Measurements from ENCODE around the gene PARD3B.

PARD3B gene

GRCh38 chr2:205364261-205364660 lies 819.0 kb downstream of the PARD3B start:
- TF ChIP-seq, protein P1, sequence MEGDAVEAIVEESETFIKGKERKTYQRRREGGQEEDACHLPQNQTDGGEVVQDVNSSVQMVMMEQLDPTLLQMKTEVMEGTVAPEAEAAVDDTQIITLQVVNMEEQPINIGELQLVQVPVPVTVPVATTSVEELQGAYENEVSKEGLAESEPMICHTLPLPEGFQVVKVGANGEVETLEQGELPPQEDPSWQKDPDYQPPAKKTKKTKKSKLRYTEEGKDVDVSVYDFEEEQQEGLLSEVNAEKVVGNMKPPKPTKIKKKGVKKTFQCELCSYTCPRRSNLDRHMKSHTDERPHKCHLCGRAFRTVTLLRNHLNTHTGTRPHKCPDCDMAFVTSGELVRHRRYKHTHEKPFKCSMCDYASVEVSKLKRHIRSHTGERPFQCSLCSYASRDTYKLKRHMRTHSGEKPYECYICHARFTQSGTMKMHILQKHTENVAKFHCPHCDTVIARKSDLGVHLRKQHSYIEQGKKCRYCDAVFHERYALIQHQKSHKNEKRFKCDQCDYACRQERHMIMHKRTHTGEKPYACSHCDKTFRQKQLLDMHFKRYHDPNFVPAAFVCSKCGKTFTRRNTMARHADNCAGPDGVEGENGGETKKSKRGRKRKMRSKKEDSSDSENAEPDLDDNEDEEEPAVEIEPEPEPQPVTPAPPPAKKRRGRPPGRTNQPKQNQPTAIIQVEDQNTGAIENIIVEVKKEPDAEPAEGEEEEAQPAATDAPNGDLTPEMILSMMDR (IDR thresholded peaks at IDR 0.05; ENCODE audit: unreplicated experiment in 3 of 3), result no peak
- peaks cover 41% of the 10 kb centered on the region for H3K4me1 Mint-ChIP-seq
- H3K9me3 Mint-ChIP-seq, result no peaks in the 10 kb centered on the region
- H3K27me3 Mint-ChIP-seq (ENCODE audit: low read depth), result no peaks in the 10 kb centered on the region
- H3K27ac Mint-ChIP-seq, result no peak overlapping the region
- H3K4me3 Mint-ChIP-seq, result no peak overlapping the region
- no peaks in the 10 kb centered on the region for H3K36me3 Mint-ChIP-seq (ENCODE audit: low read depth)

DNA sequence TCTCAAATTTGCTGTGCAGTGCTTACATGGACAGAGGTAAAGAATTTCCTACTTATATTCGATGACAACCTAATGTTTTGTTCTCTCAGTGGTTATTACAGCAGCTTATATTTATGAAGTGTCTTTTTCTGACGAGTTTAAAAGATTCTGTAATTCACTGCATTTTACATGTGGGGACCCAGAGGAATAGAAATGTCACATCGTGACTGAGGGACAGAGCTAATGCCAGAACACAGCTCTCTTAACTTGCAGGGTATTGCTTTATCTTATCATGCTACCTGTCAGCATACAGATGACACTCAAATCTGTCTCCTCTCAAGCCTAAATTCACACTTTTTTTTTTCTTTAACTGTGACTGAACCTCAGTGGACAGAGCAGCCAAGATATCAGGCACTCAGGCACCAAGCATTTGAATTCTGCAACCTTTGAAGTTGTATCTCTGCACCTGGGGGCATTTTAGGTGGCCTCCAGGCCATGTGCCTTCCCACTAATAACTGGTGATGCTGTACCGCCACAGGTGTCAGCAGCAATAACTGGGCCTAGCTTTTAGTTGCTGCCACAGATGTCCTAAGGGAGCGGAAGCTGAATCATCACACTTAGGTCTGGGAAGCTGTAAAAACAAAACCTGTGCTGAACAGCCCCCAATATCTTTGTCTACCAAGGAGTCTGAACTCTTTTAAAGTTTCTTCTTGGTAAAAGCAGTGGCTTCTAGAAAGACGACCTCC lies 821.2 kb downstream of the PARD3B start:
- no peak overlapping the region for H3K27ac Mint-ChIP-seq
- no peaks in the 10 kb centered on the region for H3K36me3 Mint-ChIP-seq (ENCODE audit: low read depth)
- H3K27me3 Mint-ChIP-seq (ENCODE audit: low read depth), result no peaks in the 10 kb centered on the region
- peaks cover 3% of the 10 kb centered on the region for H3K9me3 Mint-ChIP-seq
- no peak overlapping the region for H3K4me3 Mint-ChIP-seq
- TF ChIP-seq, protein P1 (IDR thresholded peaks at IDR 0.05; ENCODE audit: unreplicated experiment in 3 of 3), result no peak
- H3K4me1 Mint-ChIP-seq, result peaks cover 37% of the 10 kb centered on the region

DNA sequence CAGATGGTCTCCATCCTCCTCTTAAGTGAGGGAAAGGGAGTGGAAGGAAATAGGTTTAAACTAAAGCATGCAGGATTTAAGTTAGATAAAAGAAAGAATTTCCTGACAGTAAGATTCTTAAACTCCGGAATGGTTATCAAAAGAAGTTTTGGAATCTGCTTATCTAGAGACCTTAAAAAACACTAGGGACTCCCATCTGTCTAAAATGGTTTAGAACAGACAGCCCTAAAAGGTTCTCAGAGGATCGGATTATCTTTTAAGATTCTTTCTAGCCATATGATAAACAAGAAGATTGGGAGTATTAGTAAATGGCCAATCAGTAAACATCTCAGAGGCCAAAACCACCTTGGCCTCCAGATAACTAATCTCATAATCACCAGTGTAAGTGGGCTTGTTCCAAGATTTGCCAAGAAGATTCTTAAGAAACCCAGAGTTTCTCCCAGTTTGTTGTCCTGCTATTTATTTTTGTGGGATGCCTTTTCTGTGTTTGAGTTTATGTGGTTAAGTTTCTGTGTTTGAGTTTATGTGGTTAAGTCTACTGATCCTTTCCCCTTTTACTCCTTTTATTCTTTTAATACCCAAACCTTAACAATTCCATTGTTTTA lies 822.2 kb downstream of the PARD3B start:
- H3K27ac Mint-ChIP-seq, result no peak overlapping the region
- TF ChIP-seq, protein P1 (IDR thresholded peaks at IDR 0.05; ENCODE audit: unreplicated experiment in 3 of 3), result no peak
- H3K9me3 Mint-ChIP-seq, result peaks cover 6% of the 10 kb centered on the region
- H3K27me3 Mint-ChIP-seq (ENCODE audit: low read depth), result no peaks in the 10 kb centered on the region
- peaks cover 32% of the 10 kb centered on the region for H3K4me1 Mint-ChIP-seq
- H3K4me3 Mint-ChIP-seq, result no peak overlapping the region
- H3K36me3 Mint-ChIP-seq (ENCODE audit: low read depth), result no peaks in the 10 kb centered on the region

DNA sequence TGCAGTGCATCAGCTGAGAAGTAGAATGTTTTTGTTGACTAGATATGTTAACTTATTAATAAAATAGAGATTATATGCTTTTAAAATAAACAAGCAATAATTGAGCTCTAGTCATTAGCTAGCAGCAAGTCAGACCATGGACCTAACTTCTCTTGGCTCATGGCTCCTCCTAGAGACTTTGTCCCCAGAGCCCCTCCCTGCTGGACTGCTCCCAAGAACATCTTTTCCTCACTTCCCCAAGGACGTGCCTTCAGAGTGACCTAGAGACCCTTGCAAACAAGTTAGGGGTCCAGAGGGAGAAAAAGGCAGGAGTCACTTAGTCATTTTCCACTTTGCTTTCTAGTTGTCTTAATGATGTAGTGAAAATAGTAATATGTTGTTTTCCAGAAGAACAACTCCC lies 824.5 kb downstream of the PARD3B start:
- no peak overlapping the region for H3K4me3 Mint-ChIP-seq
- H3K36me3 Mint-ChIP-seq (ENCODE audit: low read depth), result no peaks in the 10 kb centered on the region
- H3K27ac Mint-ChIP-seq, result no peak overlapping the region
- H3K9me3 Mint-ChIP-seq, result peaks cover 6% of the 10 kb centered on the region
- H3K4me1 Mint-ChIP-seq, result peaks cover 15% of the 10 kb centered on the region
- TF ChIP-seq, protein P1 (IDR thresholded peaks at IDR 0.05; ENCODE audit: unreplicated experiment in 3 of 3), result no peak
- H3K27me3 Mint-ChIP-seq (ENCODE audit: low read depth), result no peaks in the 10 kb centered on the region

DNA sequence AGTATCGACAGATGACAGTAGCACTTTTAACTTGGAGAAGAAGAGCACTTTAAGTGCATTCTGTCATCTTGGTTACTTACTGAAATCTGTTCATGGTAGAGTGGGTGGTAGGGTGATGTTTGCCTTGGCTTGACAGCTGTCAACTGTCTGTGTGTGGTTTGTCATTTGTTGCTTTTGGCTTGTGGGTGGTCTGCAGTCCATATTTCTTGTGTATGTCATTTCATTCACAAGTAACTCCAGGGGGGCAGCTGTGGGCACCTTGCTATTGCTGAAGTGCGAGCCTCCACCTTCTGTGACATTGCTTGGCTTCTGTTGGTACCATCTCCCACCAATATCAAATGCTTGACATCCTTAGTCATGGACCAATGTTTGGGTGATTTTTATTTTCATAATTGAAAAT lies 825.5 kb downstream of the PARD3B start:
- no peak overlapping the region for H3K4me3 Mint-ChIP-seq
- no peak overlapping the region for H3K27ac Mint-ChIP-seq
- TF ChIP-seq, protein P1 (IDR thresholded peaks at IDR 0.05; ENCODE audit: unreplicated experiment in 3 of 3), result no peak
- no peaks in the 10 kb centered on the region for H3K27me3 Mint-ChIP-seq (ENCODE audit: low read depth)
- H3K9me3 Mint-ChIP-seq, result peaks cover 6% of the 10 kb centered on the region
- H3K36me3 Mint-ChIP-seq (ENCODE audit: low read depth), result no peaks in the 10 kb centered on the region
- peaks cover 20% of the 10 kb centered on the region for H3K4me1 Mint-ChIP-seq

DNA sequence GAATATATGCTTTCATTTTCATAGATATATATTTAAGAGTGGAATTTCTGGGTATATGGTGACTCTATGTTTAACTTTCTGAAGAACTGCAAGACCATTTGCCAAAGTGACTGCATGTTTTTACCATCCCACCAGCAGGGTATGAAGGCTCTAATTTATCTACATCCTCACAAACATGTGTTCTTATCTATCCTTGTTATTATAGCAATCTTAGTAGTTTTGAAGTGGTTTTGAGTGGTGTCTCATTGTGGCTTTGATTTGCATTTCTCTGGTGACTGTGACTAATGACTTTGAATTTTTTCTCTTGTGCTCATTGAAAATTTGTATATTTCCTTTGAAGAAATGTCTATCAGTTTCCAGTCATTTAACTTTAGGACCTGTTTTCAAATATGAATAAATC lies 826.9 kb downstream of the PARD3B start:
- no peaks in the 10 kb centered on the region for H3K27me3 Mint-ChIP-seq (ENCODE audit: low read depth)
- H3K27ac Mint-ChIP-seq, result no peak overlapping the region
- TF ChIP-seq, protein P1 (IDR thresholded peaks at IDR 0.05; ENCODE audit: unreplicated experiment in 3 of 3), result no peak
- H3K4me1 Mint-ChIP-seq, result peaks cover 20% of the 10 kb centered on the region
- no peaks in the 10 kb centered on the region for H3K36me3 Mint-ChIP-seq (ENCODE audit: low read depth)
- no peak overlapping the region for H3K4me3 Mint-ChIP-seq
- H3K9me3 Mint-ChIP-seq, result peaks cover 6% of the 10 kb centered on the region

Measured in nephron (organoid).